ENCODE data around the gene TWSG1. TPM values are rescaled to one million over a fixed set of nuclear protein-coding genes. Genes with fewer than 3 reads are reported as not detected.

TWSG1 gene
- total and polyA plus RNA-seq, 4 experiments from 2014 or later: 4.1 to 6.0 (median 5.0) TPM

DNA sequence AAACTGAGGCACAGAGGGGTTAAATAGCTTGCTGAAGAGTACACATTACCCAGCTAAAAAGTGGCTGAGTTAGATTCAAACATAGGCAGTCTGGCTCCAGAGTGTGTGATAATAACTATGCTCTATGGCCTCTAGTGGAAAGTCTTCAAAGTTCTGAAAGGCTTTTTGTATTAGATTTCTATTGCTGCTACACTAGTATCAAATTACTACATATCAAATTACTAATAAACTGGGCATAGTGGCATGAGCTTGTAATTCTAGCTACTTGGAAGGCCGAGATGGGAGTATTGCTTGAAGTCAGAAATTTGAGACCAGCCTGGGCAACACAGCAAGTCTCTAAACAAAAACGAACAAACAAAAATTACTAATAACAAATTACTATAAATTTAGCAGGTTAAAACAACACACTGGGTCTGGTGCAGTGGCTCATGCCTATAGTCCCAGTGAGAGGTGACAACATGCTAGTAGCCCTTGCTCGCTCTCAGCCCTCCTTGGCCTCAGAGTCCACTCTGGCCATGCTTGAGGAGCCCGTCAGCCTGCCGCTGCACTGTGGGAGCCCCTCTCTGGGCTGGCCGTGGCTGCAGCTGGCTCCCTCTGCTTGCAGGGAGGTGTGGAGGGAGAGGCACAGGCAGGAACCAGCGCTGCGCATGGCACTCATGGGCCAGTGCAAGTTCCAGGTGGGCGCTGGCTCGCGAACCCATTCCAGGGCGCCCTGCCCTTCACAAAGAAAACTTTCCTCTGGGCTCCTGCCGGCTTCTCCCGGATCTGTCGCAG, 38.2 kb upstream of the TWSG1 start:
- no peaks in the 10 kb centered on the region for H3K4me1 ChIP-seq (ENCODE audit: insufficient read depth, low read length)
- no peaks in the 10 kb centered on the region for H3K36me3 ChIP-seq (ENCODE audit: insufficient read depth, low read length)
- Mint-ChIP-seq H3K9me3 (peaks cover 0 to 41% (median 31%) of the 10 kb centered on the region in 8 donors), H3K27ac (no peak overlapping the region), H3K27me3 (peaks cover 0 to 1% of the 10 kb centered on the region in 2 donors), H3K4me1 (no peaks in the 10 kb centered on the region), H3K36me3 (peaks cover 9 to 20% of the 10 kb centered on the region in 2 donors), H3K4me3 (no peak overlapping the region)
- CTCF ChIA-PET (ENCODE audit: partially characterized antibody): no interaction called here
- no peaks in the 10 kb centered on the region for H3K27me3 ChIP-seq (ENCODE audit: insufficient read depth, low read length)
- H3K9me3 ChIP-seq (ENCODE audit: control insufficient read depth in 1 of 2, low read length in 2 of 2): peaks cover 0 to 6% of the 10 kb centered on the region in 2 donors
- DNase-seq: no peak
- POLR2A ChIA-PET (ENCODE audit: partially characterized antibody): no interaction called here
- intact Hi-C loops (cut with micrococcal nuclease): no loop called here
- no peak overlapping the region for H3K4me3 ChIP-seq (ENCODE audit: low read length in 2 of 2)
- no peak overlapping the region for H3K27ac ChIP-seq (ENCODE audit: low read depth, low read length)

DNA sequence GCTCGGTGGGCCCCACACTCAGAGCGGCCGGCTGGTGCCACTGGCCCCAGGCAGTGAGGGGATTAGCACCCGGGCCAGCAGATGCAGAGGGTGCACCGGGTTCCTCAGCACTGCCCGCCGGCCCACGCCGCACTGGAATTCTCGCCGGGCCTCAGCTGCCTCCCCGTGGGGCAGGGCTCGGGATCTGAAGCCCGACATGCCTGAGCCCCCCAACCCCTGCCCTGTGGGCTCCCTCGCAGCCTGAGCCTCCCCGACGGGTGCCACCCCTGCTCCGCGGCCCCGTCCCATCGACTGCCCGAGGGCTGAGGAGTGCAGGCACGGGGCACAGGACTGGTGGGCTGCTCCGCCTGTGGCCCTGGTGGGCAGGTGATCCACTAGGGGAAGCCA, 37.6 kb upstream of the TWSG1 start:
- peaks cover 0 to 1% of the 10 kb centered on the region in 2 donors for H3K27me3 Mint-ChIP-seq
- ChIA-PET CTCF (ENCODE audit: partially characterized antibody) (no interaction called here), POLR2A (ENCODE audit: partially characterized antibody) (no interaction called here)
- peaks cover 0 to 40% (median 31%) of the 10 kb centered on the region in 8 donors for H3K9me3 Mint-ChIP-seq
- no peak overlapping the region for H3K4me3 Mint-ChIP-seq
- no peak for DNase-seq
- Histone ChIP-seq H3K9me3 (ENCODE audit: control insufficient read depth in 1 of 2, low read length in 2 of 2) (peaks cover 0 to 6% of the 10 kb centered on the region in 2 donors), H3K27ac (ENCODE audit: low read depth, low read length) (no peak overlapping the region), H3K36me3 (ENCODE audit: insufficient read depth, low read length) (no peaks in the 10 kb centered on the region), H3K27me3 (ENCODE audit: insufficient read depth, low read length) (no peaks in the 10 kb centered on the region), H3K4me3 (ENCODE audit: low read length in 2 of 2) (no peak overlapping the region), H3K4me1 (ENCODE audit: insufficient read depth, low read length) (no peaks in the 10 kb centered on the region)
- no peak overlapping the region for H3K27ac Mint-ChIP-seq
- no peaks in the 10 kb centered on the region for H3K4me1 Mint-ChIP-seq
- intact Hi-C loops (cut with micrococcal nuclease): no loop called here
- H3K36me3 Mint-ChIP-seq: peaks cover 9 to 15% of the 10 kb centered on the region in 2 donors

DNA sequence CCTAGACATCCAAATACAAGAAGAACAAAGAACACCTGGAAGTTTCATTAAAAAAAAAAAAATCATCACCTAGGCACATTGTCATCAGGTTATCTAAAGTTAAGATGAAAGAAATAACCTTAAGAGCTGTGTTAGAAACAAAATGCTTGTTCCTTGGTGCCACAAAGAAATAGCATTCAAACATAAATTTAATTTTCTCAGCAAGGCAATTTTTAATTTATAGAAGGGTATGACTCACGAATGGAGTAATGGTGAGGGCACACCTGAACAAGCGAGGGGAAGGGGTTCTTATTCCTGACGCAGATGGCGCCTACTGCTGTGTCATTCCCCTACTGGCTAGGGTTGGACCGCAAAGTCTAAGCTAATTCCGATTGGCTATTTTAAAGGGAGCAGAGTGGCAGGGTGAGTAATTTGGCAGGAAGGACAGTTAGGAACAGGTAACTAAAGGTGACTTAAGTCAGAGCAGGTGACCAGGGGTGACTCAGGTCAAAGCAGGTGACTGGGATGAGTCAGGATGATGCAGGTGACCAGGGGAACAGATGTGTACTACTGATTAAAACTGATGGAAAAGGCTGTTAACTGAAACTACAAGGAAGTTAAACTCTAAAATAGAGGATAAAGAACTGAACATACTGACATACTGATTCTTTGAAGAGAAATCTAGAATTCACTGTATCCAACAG, 30.0 kb upstream of the TWSG1 start:
- H3K27ac Mint-ChIP-seq: no peak overlapping the region

DNA sequence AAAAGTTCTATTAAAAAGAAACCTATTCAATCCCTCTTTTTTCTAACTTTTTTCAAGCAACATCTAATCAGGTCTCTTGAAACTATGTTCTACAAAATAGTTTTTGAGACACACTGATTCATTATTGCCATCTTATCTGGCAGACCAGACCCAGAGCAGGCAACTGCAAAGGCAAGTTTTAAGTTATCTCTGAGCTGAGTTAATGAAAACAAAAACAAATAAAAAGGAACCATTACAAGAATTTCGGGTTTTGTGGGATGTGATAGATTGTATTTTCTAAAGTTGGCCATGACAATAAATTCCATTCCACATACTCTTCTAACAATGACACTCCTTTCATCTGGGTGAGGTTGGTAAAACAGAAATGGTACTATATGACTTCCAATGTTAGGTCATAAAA, 15.2 kb upstream of the TWSG1 start:
- ChIA-PET POLR2A (ENCODE audit: partially characterized antibody) (no interaction called here), CTCF (ENCODE audit: partially characterized antibody) (interaction anchor here (1.0 kb wide), 1 partner anchor 17 kb away, joined by 3 read pairs; no protein-coding TSS in a partner anchor)
- Histone ChIP-seq H3K4me1 (ENCODE audit: insufficient read depth, low read length) (no peaks in the 10 kb centered on the region), H3K36me3 (ENCODE audit: insufficient read depth, low read length) (no peaks in the 10 kb centered on the region), H3K9me3 (ENCODE audit: control insufficient read depth in 1 of 2, low read length in 2 of 2) (no peaks in the 10 kb centered on the region), H3K27ac (ENCODE audit: low read depth, low read length) (no peak overlapping the region), H3K27me3 (ENCODE audit: insufficient read depth, low read length) (no peaks in the 10 kb centered on the region), H3K4me3 (ENCODE audit: low read length in 2 of 2) (no peak overlapping the region)
- peaks cover 17% of the 10 kb centered on the region in 2 donors for H3K27me3 Mint-ChIP-seq
- intact Hi-C loops (cut with micrococcal nuclease): no loop called here
- no peak overlapping the region for H3K27ac Mint-ChIP-seq
- peaks cover 3 to 26% (median 11%) of the 10 kb centered on the region in 8 donors for H3K9me3 Mint-ChIP-seq
- H3K4me1 Mint-ChIP-seq: no peaks in the 10 kb centered on the region
- peaks cover 1 to 8% of the 10 kb centered on the region in 2 donors for H3K36me3 Mint-ChIP-seq
- H3K4me3 Mint-ChIP-seq: no peak overlapping the region
- no peak for DNase-seq

More for the DNA sequence above, 30.0 kb upstream of the TWSG1 start:
- intact Hi-C loops (cut with micrococcal nuclease): no loop called here
- Histone ChIP-seq H3K27ac (ENCODE audit: low read depth, low read length) (no peak overlapping the region), H3K27me3 (ENCODE audit: insufficient read depth, low read length) (no peaks in the 10 kb centered on the region), H3K4me1 (ENCODE audit: insufficient read depth, low read length) (no peaks in the 10 kb centered on the region), H3K9me3 (ENCODE audit: control insufficient read depth in 1 of 2, low read length in 2 of 2) (peaks cover 0 to 4% of the 10 kb centered on the region in 2 donors), H3K4me3 (ENCODE audit: low read length in 2 of 2) (no peak overlapping the region), H3K36me3 (ENCODE audit: insufficient read depth, low read length) (no peaks in the 10 kb centered on the region)
- Mint-ChIP-seq H3K27me3 (peaks cover 10 to 14% of the 10 kb centered on the region in 2 donors), H3K4me3 (no peak overlapping the region), H3K9me3 (peaks cover 5 to 70% (median 62%) of the 10 kb centered on the region in 8 donors), H3K4me1 (no peaks in the 10 kb centered on the region), H3K36me3 (peaks cover 18 to 25% of the 10 kb centered on the region in 2 donors)
- no peak for DNase-seq
- POLR2A ChIA-PET (ENCODE audit: partially characterized antibody): no interaction called here
- CTCF ChIA-PET (ENCODE audit: partially characterized antibody): interaction anchor here (0.8 kb wide), 1 partner anchor 30 kb away, joined by 3 read pairs; the partner anchor contains the start of gene TWSG1

DNA sequence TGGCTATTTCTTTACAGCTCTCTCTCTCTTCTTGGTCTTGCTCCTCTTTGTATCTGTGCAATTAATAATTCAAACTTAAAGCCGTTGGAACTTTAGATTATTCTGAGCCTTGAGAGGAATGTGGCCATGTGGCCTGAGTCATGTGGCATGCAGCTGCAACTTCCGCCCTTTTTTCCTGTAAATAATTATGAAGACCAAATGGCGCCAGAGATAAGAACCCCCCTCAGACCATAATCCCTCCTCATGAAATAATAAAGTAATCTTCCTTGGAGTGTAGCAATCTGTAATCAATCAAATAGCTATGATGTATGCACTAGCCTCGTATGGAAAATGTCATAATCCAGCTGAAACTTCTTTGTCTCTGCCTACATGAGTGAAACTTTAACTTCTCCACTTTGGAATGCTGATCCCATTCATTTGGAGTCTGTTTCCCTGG, 13.5 kb upstream of the TWSG1 start:
- Histone ChIP-seq H3K9me3 (ENCODE audit: control insufficient read depth in 1 of 2, low read length in 2 of 2) (no peaks in the 10 kb centered on the region), H3K27ac (ENCODE audit: low read depth, low read length) (no peak overlapping the region), H3K4me3 (ENCODE audit: low read length in 2 of 2) (no peak overlapping the region), H3K36me3 (ENCODE audit: insufficient read depth, low read length) (no peaks in the 10 kb centered on the region), H3K27me3 (ENCODE audit: insufficient read depth, low read length) (no peaks in the 10 kb centered on the region), H3K4me1 (ENCODE audit: insufficient read depth, low read length) (no peaks in the 10 kb centered on the region)
- Mint-ChIP-seq H3K4me3 (no peak overlapping the region), H3K9me3 (peaks cover 3 to 18% (median 11%) of the 10 kb centered on the region in 8 donors), H3K4me1 (no peaks in the 10 kb centered on the region), H3K36me3 (peaks cover 1 to 4% of the 10 kb centered on the region in 2 donors), H3K27ac (no peak overlapping the region), H3K27me3 (peaks cover 11 to 17% of the 10 kb centered on the region in 2 donors)
- no peak for DNase-seq
- CTCF ChIA-PET (ENCODE audit: partially characterized antibody): no interaction called here
- intact Hi-C loops (cut with micrococcal nuclease): no loop called here
- POLR2A ChIA-PET (ENCODE audit: partially characterized antibody): no interaction called here

DNA sequence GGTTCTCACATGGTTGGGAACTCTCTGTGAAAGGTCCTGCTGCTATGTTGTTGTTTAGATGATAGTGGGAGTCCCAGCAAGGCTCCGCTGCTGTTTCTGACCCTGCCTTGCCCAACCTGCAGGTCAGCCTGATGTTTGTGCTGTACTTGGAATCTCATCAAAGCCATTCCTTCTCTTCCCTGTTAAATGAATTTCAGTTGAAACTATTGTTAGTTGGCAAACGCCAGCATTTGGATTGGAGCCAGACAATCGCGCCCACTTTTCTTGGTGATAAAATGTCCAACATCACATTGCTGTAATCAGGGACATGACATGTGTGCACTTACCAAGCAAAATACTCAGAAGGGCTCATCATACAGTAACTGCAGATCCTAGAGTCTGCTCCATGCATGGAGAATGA, 12.8 kb upstream of the TWSG1 start:
- Mint-ChIP-seq H3K36me3 (peaks cover 1 to 4% of the 10 kb centered on the region in 2 donors), H3K4me3 (no peak overlapping the region), H3K27me3 (peaks cover 11 to 17% of the 10 kb centered on the region in 2 donors), H3K9me3 (peaks cover 3 to 18% (median 11%) of the 10 kb centered on the region in 8 donors), H3K27ac (no peak overlapping the region), H3K4me1 (no peaks in the 10 kb centered on the region)
- Histone ChIP-seq H3K4me1 (ENCODE audit: insufficient read depth, low read length) (no peaks in the 10 kb centered on the region), H3K27ac (ENCODE audit: low read depth, low read length) (no peak overlapping the region), H3K4me3 (ENCODE audit: low read length in 2 of 2) (no peak overlapping the region), H3K36me3 (ENCODE audit: insufficient read depth, low read length) (no peaks in the 10 kb centered on the region), H3K9me3 (ENCODE audit: control insufficient read depth in 1 of 2, low read length in 2 of 2) (no peaks in the 10 kb centered on the region), H3K27me3 (ENCODE audit: insufficient read depth, low read length) (no peaks in the 10 kb centered on the region)
- CTCF ChIA-PET (ENCODE audit: partially characterized antibody): no interaction called here
- no peak for DNase-seq
- POLR2A ChIA-PET (ENCODE audit: partially characterized antibody): no interaction called here
- intact Hi-C loops (cut with micrococcal nuclease): no loop called here

DNA sequence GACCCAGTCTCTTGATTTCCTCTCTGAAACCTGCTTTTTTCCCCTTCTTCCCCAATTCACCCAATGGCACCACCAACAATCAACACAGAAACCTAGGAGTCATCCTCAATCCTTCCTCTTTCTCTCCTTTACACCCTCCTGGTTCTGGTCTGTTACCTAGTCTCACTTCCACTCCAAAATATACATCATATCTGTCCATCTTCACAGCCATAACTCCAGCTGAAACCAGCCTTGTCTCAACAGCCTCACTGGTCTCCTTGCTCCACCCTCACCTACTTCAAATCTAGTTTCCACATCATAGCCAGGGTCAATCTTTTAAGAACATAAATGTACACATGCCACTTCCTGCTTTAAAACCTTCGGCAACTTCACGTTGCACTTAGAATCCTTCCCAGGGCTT, 11.8 kb upstream of the TWSG1 start:
- H3K4me3 ChIP-seq (ENCODE audit: low read length in 2 of 2): no peak overlapping the region
- Mint-ChIP-seq H3K36me3 (peaks cover 1 to 4% of the 10 kb centered on the region in 2 donors), H3K4me1 (no peaks in the 10 kb centered on the region), H3K9me3 (peaks cover 3 to 18% (median 11%) of the 10 kb centered on the region in 8 donors), H3K4me3 (no peak overlapping the region), H3K27me3 (peaks cover 11 to 17% of the 10 kb centered on the region in 2 donors), H3K27ac (no peak overlapping the region)
- no peak overlapping the region for H3K27ac ChIP-seq (ENCODE audit: low read depth, low read length)
- no peak for DNase-seq
- ChIA-PET CTCF (ENCODE audit: partially characterized antibody) (no interaction called here), POLR2A (ENCODE audit: partially characterized antibody) (no interaction called here)
- H3K9me3 ChIP-seq (ENCODE audit: control insufficient read depth in 1 of 2, low read length in 2 of 2): no peaks in the 10 kb centered on the region
- H3K27me3 ChIP-seq (ENCODE audit: insufficient read depth, low read length): no peaks in the 10 kb centered on the region
- no peaks in the 10 kb centered on the region for H3K36me3 ChIP-seq (ENCODE audit: insufficient read depth, low read length)
- intact Hi-C loops (cut with micrococcal nuclease): no loop called here
- H3K4me1 ChIP-seq (ENCODE audit: insufficient read depth, low read length): no peaks in the 10 kb centered on the region
